ENCODE measurements around the gene CD58. TPM values are rescaled to one million over a fixed set of nuclear protein-coding genes. Genes with fewer than 3 reads are reported as not detected.

Gene CD58
- total and polyA plus RNA-seq, 9 of the 15 experiments (the other 6 are each of a cell fraction or from before 2014, with no cell fraction given), result 18.1 to 113 (median 37.4) TPM

- TF ChIP-seq E2F6 (IDR thresholded peaks at IDR 0.05; ENCODE audit: borderline replicate concordance in 1 of 2, extremely low read depth in 1 of 2, insufficient read depth in 1 of 2, insufficient read length in 1 of 2, low read depth in 1 of 2, low read length in 1 of 2, poor library complexity in 1 of 2, severe bottlenecking in 1 of 2), result peak in 1 of 2 experiments; percentile 79
- TF ChIP-seq ZBTB11 (CRISPR knock-in tag; IDR thresholded peaks at IDR 0.05), result no peak
- no peak for TF ChIP-seq ZNF695 (CRISPR knock-in tag; IDR thresholded peaks at IDR 0.05)
- no peak for TF ChIP-seq CREB5 (CRISPR knock-in tag; IDR thresholded peaks at IDR 0.05)
- peak; percentile 60; the same call in 1 of the 2 replicates for TF ChIP-seq CBFA2T2 (conservative IDR thresholded peaks at IDR 0.05)
- peak in 1 of 2 experiments; percentile 69; a peak in 2 of 4 replicates for TF ChIP-seq HDAC1 (IDR thresholded peaks at IDR 0.05)
- TF ChIP-seq BDP1 (IDR thresholded peaks at IDR 0.05; ENCODE audit: insufficient read depth, insufficient read length), result no peak
- no peak for TF ChIP-seq TGIF2 (CRISPR knock-in tag; IDR thresholded peaks at IDR 0.05)
- no peak for TF ChIP-seq THRB (CRISPR knock-in tag; conservative IDR thresholded peaks at IDR 0.05)
- peak; percentile 33; the same call in 1 of the 2 replicates for TF ChIP-seq NFIC (IDR thresholded peaks at IDR 0.05)
- TF ChIP-seq STAT6 (CRISPR knock-in tag; IDR thresholded peaks at IDR 0.05), result no peak
- no peak for TF ChIP-seq MCM2 (IDR thresholded peaks at IDR 0.05; ENCODE audit: low read depth)
- no peak for TF ChIP-seq ZNF707 (CRISPR knock-in tag; conservative IDR thresholded peaks at IDR 0.05)
- no peak for TF ChIP-seq GABPB2 (CRISPR knock-in tag; conservative IDR thresholded peaks at IDR 0.05)
- no peak for TF ChIP-seq EWSR1 (IDR thresholded peaks at IDR 0.05; ENCODE audit: borderline replicate concordance, low read depth, partially characterized antibody)
- no peak for TF ChIP-seq SIRT6 (IDR thresholded peaks at IDR 0.05; ENCODE audit: low read depth, low read length)
These were observed 14.4 kb downstream of the CD58 start (continued) for GRCh38 chr1:116556289-116557006.
